ENCODE results near the gene NFIX.

NFIX gene

DNA sequence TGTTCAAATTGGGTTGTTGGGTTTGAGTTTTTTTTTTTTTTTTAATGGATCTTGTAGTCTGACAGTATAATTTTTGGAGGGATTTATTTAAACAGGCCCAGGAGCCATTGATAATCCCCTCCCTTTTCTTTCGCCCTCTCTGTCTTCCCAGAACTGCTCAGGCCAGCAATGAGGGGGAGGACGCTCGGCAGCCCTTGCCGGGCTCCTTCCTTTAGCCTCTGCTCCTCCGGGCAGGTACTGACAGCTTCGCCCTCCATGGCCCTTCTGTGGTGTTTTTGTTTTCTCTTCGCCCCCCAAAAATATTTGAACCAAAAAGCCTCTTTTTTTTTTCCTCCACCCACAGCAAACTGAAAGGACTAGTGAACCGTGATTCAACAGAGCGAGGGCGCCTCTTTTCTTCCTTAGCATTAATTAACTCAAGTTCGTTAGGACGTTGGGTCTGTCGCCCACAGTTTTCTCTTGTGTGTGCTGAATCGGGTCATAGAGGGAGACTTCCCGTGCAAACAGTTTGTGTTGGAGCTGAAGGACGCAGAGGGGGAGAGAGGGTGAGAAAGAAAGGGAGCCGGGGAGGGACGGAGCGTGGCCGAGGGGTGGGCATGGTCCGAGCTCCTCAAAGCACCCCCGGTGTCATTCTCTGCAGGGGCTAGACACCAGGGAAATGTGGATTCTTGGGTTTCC is 21.5 kb downstream of the NFIX start:
- Histone ChIP-seq H3K27me3 (ENCODE audit: insufficient read depth, low read depth) (peaks cover 81% of the 10 kb centered on the region), H3K4me1 (ENCODE audit: low read depth, poor library complexity, severe bottlenecking) (no peaks in the 10 kb centered on the region), H3K4me3 (IDR thresholded peaks at IDR 0.05; ENCODE audit: insufficient read depth, low read depth, low read length) (no peak overlapping the region), H3K27ac (no peak overlapping the region), H4K20me1 (ENCODE audit: insufficient read depth) (no peaks in the 10 kb centered on the region), H3K9ac (no peak overlapping the region), H3K36me3 (ENCODE audit: insufficient read depth) (no peaks in the 10 kb centered on the region), H3K4me2 (no peak overlapping the region), H2AFZ (ENCODE audit: low read depth) (no peak overlapping the region), H3K79me2 (ENCODE audit: insufficient read depth, low read depth) (no peaks in the 10 kb centered on the region)
- no peak for TF ChIP-seq CTCF (conservative IDR thresholded peaks at IDR 0.05; ENCODE audit: low read depth, low read length)

DNA sequence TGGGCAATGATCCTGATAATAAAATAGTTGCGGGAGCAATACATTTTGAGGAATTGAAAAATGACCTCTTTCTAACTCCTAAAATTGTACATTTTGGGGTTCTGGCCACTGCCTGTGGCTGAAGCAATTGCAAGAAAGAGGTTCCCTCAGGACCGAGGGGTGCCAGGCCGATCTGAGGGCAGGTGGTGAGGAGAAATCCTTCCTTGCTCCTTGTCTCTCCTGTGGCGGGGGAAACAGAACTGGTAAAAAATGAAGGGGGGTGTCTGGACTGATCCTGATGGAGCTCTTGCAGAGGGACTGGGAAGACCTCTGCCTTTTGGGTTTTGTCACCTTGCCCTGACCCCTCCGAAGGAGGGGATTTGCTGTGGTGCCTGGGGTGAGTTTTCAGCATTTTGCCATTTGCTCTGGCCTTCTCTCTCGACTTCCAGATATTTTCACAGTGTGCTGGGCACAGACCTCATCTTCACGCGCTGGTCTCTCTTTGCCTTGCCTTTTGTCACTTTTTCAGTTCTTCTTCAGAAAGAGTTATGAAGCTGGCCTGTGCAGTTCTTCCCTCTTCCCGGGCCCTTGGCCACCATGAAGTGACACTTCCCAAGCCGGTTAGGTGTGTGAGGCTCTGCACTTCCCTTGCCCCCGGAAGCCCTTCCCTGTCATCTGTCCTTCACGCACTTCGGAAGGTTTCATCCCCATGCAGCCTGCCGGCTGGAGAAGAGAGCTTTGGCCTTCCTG is 22.2 kb downstream of the NFIX start:
- Histone ChIP-seq H2AFZ (ENCODE audit: low read depth) (no peak overlapping the region), H3K79me2 (ENCODE audit: insufficient read depth, low read depth) (no peaks in the 10 kb centered on the region), H3K27ac (no peak overlapping the region), H3K36me3 (ENCODE audit: insufficient read depth) (no peaks in the 10 kb centered on the region), H3K4me2 (no peak overlapping the region), H3K4me1 (ENCODE audit: low read depth, poor library complexity, severe bottlenecking) (peaks cover 3% of the 10 kb centered on the region), H3K9ac (no peak overlapping the region), H3K27me3 (ENCODE audit: insufficient read depth, low read depth) (peaks cover 73% of the 10 kb centered on the region), H4K20me1 (ENCODE audit: insufficient read depth) (no peaks in the 10 kb centered on the region), H3K4me3 (IDR thresholded peaks at IDR 0.05; ENCODE audit: insufficient read depth, low read depth, low read length) (no peak overlapping the region)
- TF ChIP-seq CTCF (conservative IDR thresholded peaks at IDR 0.05; ENCODE audit: low read depth, low read length): no peak

GRCh38 chr19:13018035-13018914 is 23.0 kb downstream of the NFIX start:
- Histone ChIP-seq H3K4me2 (no peak overlapping the region), H3K4me3 (IDR thresholded peaks at IDR 0.05; ENCODE audit: insufficient read depth, low read depth, low read length) (no peak overlapping the region), H3K27ac (no peak overlapping the region), H2AFZ (ENCODE audit: low read depth) (no peak overlapping the region), H3K9ac (no peak overlapping the region), H3K27me3 (ENCODE audit: insufficient read depth, low read depth) (peaks cover 65% of the 10 kb centered on the region), H3K4me1 (ENCODE audit: low read depth, poor library complexity, severe bottlenecking) (peaks cover 6% of the 10 kb centered on the region), H3K36me3 (ENCODE audit: insufficient read depth) (no peaks in the 10 kb centered on the region), H3K79me2 (ENCODE audit: insufficient read depth, low read depth) (no peaks in the 10 kb centered on the region), H4K20me1 (ENCODE audit: insufficient read depth) (no peaks in the 10 kb centered on the region)
- no peak for TF ChIP-seq CTCF (conservative IDR thresholded peaks at IDR 0.05; ENCODE audit: low read depth, low read length)

- Histone ChIP-seq H3K4me2 (no peak overlapping the region), H3K4me1 (ENCODE audit: low read depth, poor library complexity, severe bottlenecking) (peaks cover 11% of the 10 kb centered on the region), H3K27ac (no peak overlapping the region), H4K20me1 (ENCODE audit: insufficient read depth) (no peaks in the 10 kb centered on the region), H3K27me3 (ENCODE audit: insufficient read depth, low read depth) (peaks cover 60% of the 10 kb centered on the region), H3K4me3 (IDR thresholded peaks at IDR 0.05; ENCODE audit: insufficient read depth, low read depth, low read length) (no peak overlapping the region), H3K36me3 (ENCODE audit: insufficient read depth) (no peaks in the 10 kb centered on the region), H3K79me2 (ENCODE audit: insufficient read depth, low read depth) (no peaks in the 10 kb centered on the region), H2AFZ (ENCODE audit: low read depth) (no peak overlapping the region), H3K9ac (no peak overlapping the region)
- no peak for TF ChIP-seq CTCF (conservative IDR thresholded peaks at IDR 0.05; ENCODE audit: low read depth, low read length)
Measured at GRCh38 chr19:13019332-13019731, 24.1 kb downstream of the NFIX start.
